Skeletal muscle satellite cell (primary cell): ENCODE results near the gene GNG13.

Experiments used
- H3K27me3 ChIP-seq: 2 replicates; pipeline ENCODE4 v1.7.0; 2013; ENCODE audit warnings: low read length; ENCODE audit not compliant: control insufficient read depth, insufficient read depth
- H3K36me3 ChIP-seq: 2 replicates; pipeline ENCODE4 v1.7.0; 2013; ENCODE audit warnings: mild to moderate bottlenecking, control low read depth, low read length; ENCODE audit not compliant: insufficient read depth
- H3K4me1 ChIP-seq: 2 replicates; pipeline ENCODE4 v1.7.0; 2013; ENCODE audit warnings: low read length; ENCODE audit not compliant: control insufficient read depth, insufficient read depth
- H3K4me2 ChIP-seq: 2 replicates; pipeline ENCODE4 v1.7.0; 2013; ENCODE audit warnings: mild to moderate bottlenecking, low read length
- H3K4me3 ChIP-seq: 2 replicates; pipeline ENCODE4 v1.7.0; 2013; ENCODE audit warnings: low read length
- H3K9ac ChIP-seq: 2 replicates; pipeline ENCODE4 v1.7.0; 2013; ENCODE audit warnings: mild to moderate bottlenecking, low read depth, low read length, moderate library complexity
- H3K9me3 ChIP-seq: replicated peaks from 2 replicates; pipeline ENCODE4 v1.7.0; 2013; ENCODE audit warnings: mild to moderate bottlenecking, control low read depth, low read length

The GNG13 gene

DNA sequence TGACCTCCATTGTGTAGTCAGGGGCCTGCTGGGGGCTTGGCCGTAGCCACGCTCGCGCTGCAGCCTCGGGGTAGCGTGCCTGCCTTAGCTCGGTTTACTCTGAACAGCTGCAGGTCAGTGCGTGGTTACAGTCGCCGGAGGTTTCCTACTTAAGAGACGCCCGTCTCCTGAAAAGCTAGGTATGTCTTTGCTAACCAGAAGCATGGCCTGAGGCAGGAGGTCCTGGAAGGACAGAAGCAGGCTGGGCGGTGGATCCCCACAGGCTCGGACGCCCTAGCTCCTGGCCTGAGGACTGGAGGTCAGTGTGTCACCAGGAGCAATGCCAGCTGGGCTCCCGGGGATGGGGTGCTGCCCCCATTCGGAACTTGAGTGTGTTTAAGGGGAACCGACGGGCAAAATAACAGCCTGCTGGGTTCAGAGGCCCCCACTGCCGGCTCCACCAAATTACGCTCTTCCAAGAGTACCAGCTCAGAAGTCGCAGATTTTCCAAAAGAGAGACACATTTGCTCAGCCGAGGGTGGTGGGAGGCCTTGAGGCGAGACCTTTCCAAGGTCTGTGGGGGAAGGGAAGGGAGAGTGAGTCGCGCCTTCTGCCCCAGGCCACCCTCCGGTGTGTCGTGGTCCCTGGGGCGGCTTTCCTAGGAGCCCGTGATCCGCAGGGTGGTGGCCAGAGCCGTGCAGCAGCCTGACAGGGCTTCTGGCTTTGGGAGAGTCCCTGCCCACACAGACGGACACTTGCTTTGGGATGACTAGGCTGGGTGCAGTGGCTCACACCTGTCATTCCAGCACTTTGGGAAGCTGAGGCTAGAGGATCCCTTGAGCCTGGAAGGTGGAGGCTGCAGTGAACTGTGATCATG, 3.9 kb upstream of the GNG13 start:
- Histone ChIP-seq H3K4me3 (no peak overlapping the region), H3K27me3 (peaks cover 46% of the 10 kb centered on the region), H3K9me3 (no peaks in the 10 kb centered on the region), H3K36me3 (no peaks in the 10 kb centered on the region), H3K9ac (no peak overlapping the region), H3K4me2 (no peak overlapping the region), H3K4me1 (peaks cover 4% of the 10 kb centered on the region)

DNA sequence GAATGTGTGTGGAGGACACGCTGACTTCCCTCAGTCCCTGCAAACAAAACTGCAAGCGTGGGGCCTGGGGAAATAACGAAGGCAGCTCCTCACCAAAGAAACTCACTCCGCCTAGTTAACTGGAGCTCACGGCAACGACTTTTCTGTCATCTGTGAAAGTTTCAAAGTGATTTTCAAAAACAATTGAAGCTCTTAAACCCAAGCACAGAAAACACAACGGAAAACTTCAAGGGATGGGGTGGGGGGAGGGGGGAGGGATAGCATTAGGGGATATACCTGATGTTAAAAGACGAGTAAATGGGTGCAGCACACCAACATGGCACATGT, 3.2 kb upstream of the GNG13 start:
- Histone ChIP-seq H3K4me3 (no peak overlapping the region), H3K4me2 (no peak overlapping the region), H3K36me3 (no peaks in the 10 kb centered on the region), H3K9me3 (no peaks in the 10 kb centered on the region), H3K9ac (no peak overlapping the region), H3K4me1 (peaks cover 4% of the 10 kb centered on the region), H3K27me3 (peaks cover 52% of the 10 kb centered on the region)

DNA sequence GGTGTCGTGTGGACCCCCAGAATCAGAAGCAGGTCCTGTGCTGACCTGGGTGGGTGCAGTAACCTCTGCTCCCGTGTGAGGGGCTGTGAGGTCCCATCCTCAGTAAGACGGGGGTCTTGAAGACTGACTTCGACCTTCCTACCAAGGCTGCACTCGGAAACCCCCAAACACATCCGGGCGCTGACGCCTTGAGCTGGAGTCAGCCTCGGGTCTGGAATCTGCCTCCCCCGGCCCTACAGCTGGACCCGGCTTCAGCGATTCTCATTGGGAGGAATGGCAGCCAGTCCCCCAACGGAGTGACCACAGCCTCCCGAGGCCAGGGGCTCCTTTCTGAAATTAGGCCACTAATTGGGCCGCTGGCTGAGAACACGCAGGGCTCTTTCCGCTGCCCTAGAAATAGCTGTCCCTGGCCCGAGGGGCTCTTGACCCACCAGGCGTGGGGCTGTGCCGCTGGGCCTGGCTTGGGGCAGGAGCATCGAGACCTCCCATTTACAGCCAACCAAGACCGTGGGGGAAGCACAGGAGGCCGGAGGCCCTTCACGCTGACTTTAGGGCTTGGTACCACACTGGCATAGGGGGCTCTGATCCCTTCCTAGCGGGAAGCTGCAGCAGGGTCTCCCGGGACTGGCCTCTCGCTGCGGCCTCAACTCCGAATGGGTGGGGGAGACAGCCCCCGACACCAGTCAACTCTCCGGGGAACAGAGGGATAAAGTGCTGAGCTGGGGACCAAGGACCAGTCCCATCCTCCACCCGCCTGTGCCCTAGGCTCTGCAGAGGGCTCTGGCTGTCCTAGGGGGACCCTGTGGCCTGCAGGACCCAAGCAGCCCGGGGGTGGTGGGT, 2.6 kb upstream of the GNG13 start:
- Histone ChIP-seq H3K36me3 (no peaks in the 10 kb centered on the region), H3K4me1 (no peaks in the 10 kb centered on the region), H3K9ac (no peak overlapping the region), H3K4me3 (no peak overlapping the region), H3K9me3 (no peaks in the 10 kb centered on the region), H3K4me2 (no peak overlapping the region), H3K27me3 (peaks cover 52% of the 10 kb centered on the region)

DNA sequence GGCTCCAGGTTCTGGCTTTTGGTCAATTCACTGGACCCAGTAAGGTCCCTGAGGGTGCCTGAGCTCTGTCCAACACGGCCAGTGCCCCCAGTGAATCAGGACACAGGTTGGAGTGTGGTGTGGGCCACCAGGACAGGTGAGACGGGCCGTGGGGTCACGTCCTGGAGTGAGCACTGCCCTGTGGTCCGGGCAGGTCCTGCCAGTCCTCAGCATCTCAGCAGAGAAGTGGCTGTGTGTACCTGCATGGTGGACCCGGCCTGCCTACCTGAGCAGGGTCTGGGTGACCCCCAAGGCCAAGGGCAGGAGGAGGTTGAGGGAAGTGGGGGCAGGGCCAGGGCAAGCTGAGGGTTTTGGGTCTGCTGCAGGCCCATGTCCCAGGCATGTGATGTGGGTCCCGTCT, 1.9 kb upstream of the GNG13 start:
- Histone ChIP-seq H3K4me3 (no peak overlapping the region), H3K9me3 (no peaks in the 10 kb centered on the region), H3K36me3 (no peaks in the 10 kb centered on the region), H3K9ac (no peak overlapping the region), H3K27me3 (peaks cover 52% of the 10 kb centered on the region), H3K4me1 (no peaks in the 10 kb centered on the region), H3K4me2 (no peak overlapping the region)

DNA sequence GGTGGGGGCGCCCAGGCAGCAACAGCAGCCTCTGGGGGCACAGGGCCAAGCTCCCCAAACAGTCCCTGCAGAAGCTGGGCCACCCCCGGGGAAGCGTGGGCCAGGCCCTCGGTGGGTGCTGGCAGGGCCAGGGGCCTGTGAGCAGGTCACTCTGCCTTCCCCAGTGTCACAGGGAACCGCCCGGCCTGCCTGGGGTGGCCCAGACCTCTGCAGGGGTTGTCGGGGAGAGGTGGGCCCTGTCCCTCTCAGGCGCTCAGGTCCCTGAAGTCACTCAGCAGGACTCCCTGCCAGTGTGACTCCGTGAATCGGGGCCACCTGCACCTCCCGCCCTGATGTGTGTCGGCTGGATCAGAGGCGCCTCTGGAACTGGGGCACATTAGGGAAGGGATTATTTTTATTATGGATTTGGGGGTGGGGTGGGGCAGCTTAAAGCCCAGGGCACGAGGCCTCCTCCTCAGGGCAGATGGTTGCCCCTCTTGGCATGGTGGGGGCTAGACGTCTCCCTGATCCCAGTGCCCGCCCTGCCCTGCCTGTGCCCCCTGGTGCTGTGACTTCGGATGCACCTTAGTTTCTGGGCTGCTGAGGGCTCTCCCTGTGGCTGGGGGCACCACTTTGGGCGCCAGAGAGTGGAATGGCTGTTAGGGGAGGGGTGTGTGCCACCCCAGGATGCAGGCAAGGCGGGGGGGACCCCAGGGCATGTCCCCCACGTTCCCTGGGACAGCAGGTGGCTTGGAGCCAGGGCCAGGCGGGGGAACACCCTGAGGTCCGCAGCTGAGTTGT, 1.2 kb upstream of the GNG13 start:
- Histone ChIP-seq H3K9me3 (no peaks in the 10 kb centered on the region), H3K9ac (no peak overlapping the region), H3K4me1 (no peaks in the 10 kb centered on the region), H3K4me2 (no peak overlapping the region), H3K27me3 (peaks cover 52% of the 10 kb centered on the region), H3K4me3 (no peak overlapping the region), H3K36me3 (peaks cover 2% of the 10 kb centered on the region)

DNA sequence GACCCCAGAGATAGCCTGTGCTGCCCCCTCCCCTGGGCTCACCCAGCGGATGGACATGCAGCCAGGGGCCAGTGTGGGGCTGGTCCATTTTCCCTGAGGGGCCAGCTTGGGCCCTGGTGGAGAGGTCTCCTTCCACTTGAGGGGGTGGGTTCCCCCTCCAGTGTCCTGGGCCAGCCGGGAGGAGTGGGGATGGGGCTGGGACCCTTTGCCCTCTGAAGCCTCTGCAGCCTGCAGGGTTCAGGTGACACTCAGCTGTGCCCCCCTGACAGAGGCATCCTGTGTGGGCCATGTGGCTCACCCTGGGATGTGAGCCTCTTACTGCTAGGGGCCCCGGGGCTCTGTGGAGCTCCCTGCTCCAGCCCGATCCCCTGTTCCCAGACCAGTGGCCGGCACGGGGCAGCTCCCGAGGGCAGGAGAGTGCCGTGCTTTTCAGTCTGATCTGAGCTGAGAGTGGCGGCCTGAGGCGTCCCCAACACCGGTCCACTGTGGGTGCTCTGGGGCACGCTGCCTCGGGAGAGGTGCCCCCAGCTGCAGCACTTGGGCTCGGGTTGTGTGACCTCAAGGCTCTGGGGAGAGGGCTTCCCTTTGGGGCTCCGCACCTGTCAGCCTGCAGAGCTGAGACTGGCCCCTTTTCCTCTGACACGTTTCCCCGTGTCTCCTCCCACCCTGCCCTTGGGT, 439 bp upstream of the GNG13 start:
- Histone ChIP-seq H3K4me1 (no peaks in the 10 kb centered on the region), H3K27me3 (peaks cover 52% of the 10 kb centered on the region), H3K9me3 (no peaks in the 10 kb centered on the region), H3K36me3 (peaks cover 2% of the 10 kb centered on the region), H3K4me2 (no peak overlapping the region), H3K4me3 (no peak overlapping the region), H3K9ac (no peak overlapping the region)

DNA sequence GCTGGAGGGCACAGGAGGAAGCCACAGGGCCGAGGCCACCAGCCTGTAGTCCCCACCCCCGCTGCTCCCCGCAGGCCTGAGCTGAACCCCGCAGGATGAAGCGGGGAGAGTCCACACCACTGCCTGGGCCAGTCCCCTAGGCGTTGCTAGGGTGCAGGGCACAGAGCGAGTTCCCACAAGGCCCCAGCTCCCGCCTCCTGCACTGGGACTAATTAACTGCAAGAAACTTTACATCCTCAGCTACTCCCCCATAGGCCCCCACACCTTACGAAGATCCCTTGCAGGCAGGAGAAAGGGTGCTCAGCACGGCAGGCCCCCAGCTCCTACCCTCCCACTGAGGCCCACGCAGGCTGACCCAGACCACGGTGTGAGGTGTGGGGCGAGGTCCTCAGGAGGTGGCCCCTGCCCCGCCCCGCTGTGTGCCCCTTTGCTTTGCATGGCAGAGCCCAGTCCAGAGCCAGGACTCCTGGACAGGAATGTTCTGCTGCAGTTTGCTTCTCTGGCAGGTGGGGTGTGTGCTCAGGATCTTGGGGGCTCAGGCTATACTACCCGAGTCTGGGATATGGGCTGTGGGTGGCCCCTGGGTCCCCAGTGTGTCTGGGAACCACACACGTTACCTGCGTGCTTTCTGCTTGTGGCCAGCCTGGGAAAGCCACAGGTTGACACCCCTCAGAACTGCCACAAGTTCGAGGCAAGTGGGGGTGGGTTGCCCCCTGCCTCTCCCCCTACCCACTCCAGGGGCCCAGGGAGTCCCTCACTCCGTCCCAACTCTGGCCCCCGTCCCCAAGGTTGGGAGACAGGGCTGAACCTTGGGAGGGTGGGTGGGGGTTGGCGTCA, 1.2 kb downstream of the GNG13 start:
- Histone ChIP-seq H3K27me3 (peaks cover 51% of the 10 kb centered on the region), H3K9me3 (no peaks in the 10 kb centered on the region), H3K9ac (no peak overlapping the region), H3K4me2 (no peak overlapping the region), H3K36me3 (peaks cover 2% of the 10 kb centered on the region), H3K4me1 (no peaks in the 10 kb centered on the region), H3K4me3 (no peak overlapping the region)

DNA sequence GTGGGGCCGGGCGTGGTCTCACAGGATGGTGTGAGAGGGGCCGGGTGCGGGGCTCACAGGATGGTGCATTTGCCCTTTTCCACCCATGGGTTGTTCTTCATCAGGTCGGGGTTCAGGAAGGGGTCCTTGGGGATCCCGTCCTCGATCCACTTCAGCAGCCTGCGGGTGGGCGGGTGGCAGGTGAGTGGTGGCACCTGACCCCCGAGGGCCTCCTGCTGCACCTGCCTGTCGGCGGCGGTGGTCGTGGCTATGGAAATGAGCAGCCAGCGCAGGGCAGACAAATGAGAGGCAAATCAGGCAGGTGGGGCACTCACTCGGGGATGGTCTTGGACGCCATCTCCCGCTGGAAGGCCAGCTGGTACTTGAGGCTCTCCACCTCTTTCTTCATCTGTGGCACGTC, 1.9 kb downstream of the GNG13 start:
- no peak overlapping the region for H3K4me2 ChIP-seq
- peaks cover 47% of the 10 kb centered on the region for H3K27me3 ChIP-seq
- H3K9me3 ChIP-seq, result no peaks in the 10 kb centered on the region
- no peak overlapping the region for H3K9ac ChIP-seq
- H3K4me1 ChIP-seq, result no peaks in the 10 kb centered on the region
- no peak overlapping the region for H3K4me3 ChIP-seq
- peaks cover 2% of the 10 kb centered on the region for H3K36me3 ChIP-seq

DNA sequence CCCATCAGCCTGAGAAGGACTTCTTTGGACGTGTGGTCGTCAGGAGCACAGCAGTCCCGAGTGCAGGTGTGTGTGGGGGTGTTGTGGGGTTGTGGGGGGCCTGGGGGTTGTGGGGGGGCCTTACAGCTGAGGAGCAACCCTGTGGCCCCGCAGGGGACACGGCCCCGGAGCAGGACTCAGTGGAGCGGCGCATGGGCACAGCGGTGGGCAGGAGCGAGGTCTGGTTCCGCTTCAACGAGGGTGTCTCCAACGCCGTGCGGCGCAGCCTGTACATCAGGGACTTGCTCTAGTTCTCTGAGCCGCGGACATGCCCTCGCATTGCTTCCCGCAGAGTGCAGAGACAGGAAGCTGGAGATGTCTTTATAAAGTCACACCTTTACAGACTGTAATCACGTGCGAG, 2.8 kb downstream of the GNG13 start:
- H3K9me3 ChIP-seq, result no peaks in the 10 kb centered on the region
- H3K4me2 ChIP-seq, result no peak overlapping the region
- no peaks in the 10 kb centered on the region for H3K4me1 ChIP-seq
- H3K9ac ChIP-seq, result no peak overlapping the region
- H3K27me3 ChIP-seq, result peaks cover 38% of the 10 kb centered on the region
- H3K4me3 ChIP-seq, result no peak overlapping the region
- peaks cover 2% of the 10 kb centered on the region for H3K36me3 ChIP-seq

DNA sequence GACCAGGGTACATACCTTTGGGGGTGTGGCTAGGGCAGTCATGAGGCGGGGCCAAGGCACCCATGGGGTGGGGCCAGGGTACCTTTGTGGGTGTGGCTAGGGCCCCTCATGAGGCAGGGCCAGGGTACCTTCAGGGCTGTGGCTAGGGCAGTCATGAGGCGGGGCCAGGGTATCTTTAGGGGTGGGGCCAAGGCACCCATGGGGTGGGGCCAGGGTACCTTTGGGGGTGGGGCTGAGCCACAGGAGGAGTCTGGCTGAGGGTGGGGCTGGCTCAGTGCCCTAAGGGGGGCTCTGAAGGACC, 3.5 kb downstream of the GNG13 start:
- H3K4me2 ChIP-seq, result no peak overlapping the region
- H3K4me1 ChIP-seq, result no peaks in the 10 kb centered on the region
- no peak overlapping the region for H3K9ac ChIP-seq
- peaks cover 2% of the 10 kb centered on the region for H3K36me3 ChIP-seq
- H3K27me3 ChIP-seq, result peaks cover 32% of the 10 kb centered on the region
- H3K9me3 ChIP-seq, result no peaks in the 10 kb centered on the region
- no peak overlapping the region for H3K4me3 ChIP-seq
